ENCODE data around the gene ITGB1. TPM values are rescaled to one million over a fixed set of nuclear protein-coding genes. Genes with fewer than 3 reads are reported as not detected.
"Not testable (repeated sequence)": the region's sequence is repeated elsewhere in the genome, so short reads cannot be mapped to it uniquely, and the experiment has no call there.

The ITGB1 gene
- total RNA-seq, 2 donors from 2014 or later, result 392 to 428 TPM

GRCh38 chr10:32930036-32930435 lies 28.0 kb downstream of the ITGB1 start:
- Mint-ChIP-seq H3K36me3 (ENCODE audit: low read depth) (peaks cover 20% of the 10 kb centered on the region), H3K27me3 (no peaks in the 10 kb centered on the region), H3K4me1 (peaks cover 34% of the 10 kb centered on the region), H3K4me3 (no peak overlapping the region), H3K27ac (peak overlapping the region; percentile 73)
- H3K9me3 ChIP-seq (ENCODE audit: control insufficient read depth, low read length, poor library complexity, severe bottlenecking), result peaks cover 5% of the 10 kb centered on the region
- ATAC-seq, result no peak
- no peak for DNase-seq

GRCh38 chr10:32929634-32930033 lies 28.4 kb downstream of the ITGB1 start:
- peaks cover 5% of the 10 kb centered on the region for H3K9me3 ChIP-seq (ENCODE audit: control insufficient read depth, low read length, poor library complexity, severe bottlenecking)
- Mint-ChIP-seq H3K4me1 (peaks cover 30% of the 10 kb centered on the region), H3K4me3 (no peak overlapping the region), H3K27me3 (no peaks in the 10 kb centered on the region), H3K27ac (peak overlapping the region; percentile 73), H3K36me3 (ENCODE audit: low read depth) (peaks cover 18% of the 10 kb centered on the region)
- DNase-seq (no peak), ATAC-seq (peak; percentile 86)

DNA sequence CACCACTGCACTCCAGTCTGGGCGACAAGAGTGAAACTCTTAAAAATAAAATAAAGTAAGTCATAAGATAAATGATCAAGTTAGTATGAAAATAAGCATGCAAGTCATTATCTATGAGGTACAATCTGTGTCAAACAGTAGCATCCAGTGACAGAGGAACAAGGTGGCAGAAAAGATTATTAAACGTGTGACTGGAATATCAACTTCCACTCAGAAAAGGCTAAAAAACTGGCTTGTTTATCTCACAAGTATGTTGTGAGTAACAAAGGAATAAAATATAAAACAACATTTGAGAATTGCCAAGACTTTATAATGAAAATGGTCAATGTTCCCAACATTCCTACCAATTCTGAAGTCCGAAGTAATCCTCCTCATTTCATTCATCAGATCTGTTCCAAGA lies 30.3 kb downstream of the ITGB1 start:
- H3K27ac Mint-ChIP-seq, result peak overlapping the region; percentile 92
- H3K4me1 Mint-ChIP-seq, result peaks cover 34% of the 10 kb centered on the region
- H3K36me3 Mint-ChIP-seq (ENCODE audit: low read depth), result peaks cover 19% of the 10 kb centered on the region

DNA sequence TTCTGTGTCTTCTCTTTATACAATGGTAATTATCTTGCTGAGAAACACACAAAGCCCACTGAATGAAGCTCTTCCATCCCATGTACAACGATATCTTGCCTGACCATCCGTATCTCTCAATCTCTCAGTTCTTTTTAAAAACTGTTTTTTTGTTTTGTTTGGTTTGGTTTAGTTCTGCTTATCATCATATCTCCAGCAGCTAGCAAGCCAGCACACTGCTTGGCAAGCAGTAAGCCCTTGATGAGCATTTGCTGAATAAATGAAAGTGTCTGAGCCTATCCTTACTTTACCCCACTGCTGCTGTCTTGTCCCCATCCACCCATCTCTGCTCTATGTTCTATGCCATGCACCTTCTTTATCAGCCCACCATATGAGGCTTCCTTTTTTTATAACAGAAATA lies 34.2 kb downstream of the ITGB1 start:
- Mint-ChIP-seq H3K4me3 (peak overlapping the region; percentile 52), H3K27ac (peak overlapping the region; percentile 92), H3K36me3 (ENCODE audit: low read depth) (peaks cover 20% of the 10 kb centered on the region), H3K27me3 (no peaks in the 10 kb centered on the region), H3K4me1 (peaks cover 25% of the 10 kb centered on the region)
- DNase-seq (no peak), ATAC-seq (peak; percentile 42)
- peaks cover 5% of the 10 kb centered on the region for H3K9me3 ChIP-seq (ENCODE audit: control insufficient read depth, low read length, poor library complexity, severe bottlenecking)

More for the DNA sequence above, 30.3 kb downstream of the ITGB1 start:
- Mint-ChIP-seq H3K27me3 (no peaks in the 10 kb centered on the region), H3K4me3 (no peak overlapping the region)
- ATAC-seq (no peak), DNase-seq (no peak)
- H3K9me3 ChIP-seq (ENCODE audit: control insufficient read depth, low read length, poor library complexity, severe bottlenecking), result peaks cover 5% of the 10 kb centered on the region

DNA sequence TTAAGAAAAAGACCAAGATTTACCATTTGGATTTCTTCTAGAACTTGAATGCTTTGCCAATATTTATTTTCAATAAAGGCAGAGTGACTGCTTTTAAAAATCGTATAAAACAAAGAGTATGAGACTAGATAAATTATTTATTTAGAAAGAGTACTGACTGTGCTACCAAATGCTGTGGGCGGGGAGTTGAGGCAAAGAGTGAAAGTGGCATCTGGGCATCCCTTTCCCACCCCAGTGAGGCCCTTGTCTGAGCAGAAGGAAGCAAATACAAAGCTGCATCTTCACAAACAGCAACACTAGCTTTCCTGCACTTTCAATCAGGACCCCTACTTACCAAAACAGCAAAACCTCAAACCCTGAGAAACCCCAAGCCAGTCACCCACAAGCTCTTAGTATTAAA lies 34.9 kb downstream of the ITGB1 start:
- Mint-ChIP-seq H3K36me3 (ENCODE audit: low read depth) (peaks cover 16% of the 10 kb centered on the region), H3K27me3 (no peaks in the 10 kb centered on the region), H3K27ac (peak overlapping the region; percentile 92), H3K4me3 (no peak overlapping the region), H3K4me1 (peaks cover 19% of the 10 kb centered on the region)
- ATAC-seq (no peak), DNase-seq (no peak)
- H3K9me3 ChIP-seq (ENCODE audit: control insufficient read depth, low read length, poor library complexity, severe bottlenecking), result peaks cover 5% of the 10 kb centered on the region

DNA sequence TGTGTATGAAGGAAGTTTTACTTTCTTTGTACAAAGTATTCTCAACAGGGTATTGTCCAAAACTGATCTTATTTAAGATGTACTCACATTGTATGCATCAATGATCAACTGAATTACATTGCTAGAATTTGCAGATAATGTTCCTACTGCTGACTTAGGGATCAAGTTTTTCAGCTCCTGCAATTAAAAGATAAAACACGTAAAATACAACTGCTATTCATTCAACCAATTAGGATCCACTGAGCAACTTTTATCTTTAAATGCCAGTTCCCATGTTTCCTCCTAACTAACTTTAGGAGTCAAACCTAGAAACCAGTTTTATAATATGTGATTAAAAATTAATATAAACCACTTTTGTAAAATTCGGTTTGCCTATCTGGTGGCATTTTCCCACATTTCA lies 35.9 kb downstream of the ITGB1 start:
- Mint-ChIP-seq H3K4me3 (no peak overlapping the region), H3K4me1 (peaks cover 20% of the 10 kb centered on the region), H3K27me3 (no peaks in the 10 kb centered on the region), H3K27ac (no peak overlapping the region), H3K36me3 (ENCODE audit: low read depth) (peaks cover 19% of the 10 kb centered on the region)
- DNase-seq (no peak), ATAC-seq (no peak)
- H3K9me3 ChIP-seq (ENCODE audit: control insufficient read depth, low read length, poor library complexity, severe bottlenecking), result peaks cover 5% of the 10 kb centered on the region

GRCh38 chr10:32917817-32918216 lies 40.2 kb downstream of the ITGB1 start:
- not testable (repeated sequence) for H3K27me3 Mint-ChIP-seq; DNase-seq; H3K27ac Mint-ChIP-seq; ATAC-seq; H3K4me3 Mint-ChIP-seq; H3K9me3 ChIP-seq (ENCODE audit: control insufficient read depth, low read length, poor library complexity, severe bottlenecking)
- Mint-ChIP-seq H3K36me3 (ENCODE audit: low read depth) (peaks cover 34% of the 10 kb centered on the region), H3K4me1 (peaks cover 37% of the 10 kb centered on the region)

GRCh38 chr10:32911285-32912016 lies 46.6 kb downstream of the ITGB1 start:
- H3K9me3 ChIP-seq (ENCODE audit: control insufficient read depth, low read length, poor library complexity, severe bottlenecking), result no peaks in the 10 kb centered on the region
- ATAC-seq (no peak), DNase-seq (no peak)
- Mint-ChIP-seq H3K36me3 (ENCODE audit: low read depth) (peaks cover 29% of the 10 kb centered on the region), H3K27ac (peak overlapping the region; percentile 87), H3K4me3 (no peak overlapping the region), H3K27me3 (no peaks in the 10 kb centered on the region), H3K4me1 (peaks cover 35% of the 10 kb centered on the region)

DNA sequence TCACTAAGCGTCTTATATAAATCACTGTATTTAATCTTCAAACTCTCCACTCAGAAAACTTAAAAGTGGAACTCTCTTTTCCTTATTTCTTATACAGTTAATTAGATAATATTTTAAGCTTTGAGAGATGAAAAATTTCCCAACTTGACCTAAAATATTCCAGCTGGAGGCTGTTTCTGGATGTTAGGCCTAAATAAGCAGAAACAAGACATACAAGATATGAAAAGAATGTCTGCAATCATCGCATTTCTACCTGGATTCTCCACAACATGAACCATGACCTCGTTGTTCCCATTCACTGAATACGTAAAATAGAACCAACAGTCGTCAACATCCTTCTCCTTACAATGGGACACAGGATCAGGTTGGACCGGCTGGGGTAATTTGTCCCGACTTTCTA lies 48.1 kb downstream of the ITGB1 start:
- not testable (repeated sequence) for H3K9me3 ChIP-seq (ENCODE audit: control insufficient read depth, low read length, poor library complexity, severe bottlenecking); DNase-seq; ATAC-seq; H3K4me3 Mint-ChIP-seq; H3K27me3 Mint-ChIP-seq
- Mint-ChIP-seq H3K4me1 (peaks cover 21% of the 10 kb centered on the region), H3K36me3 (ENCODE audit: low read depth) (peaks cover 20% of the 10 kb centered on the region), H3K27ac (peak overlapping the region; percentile 19)

- Mint-ChIP-seq H3K27ac (peak overlapping the region; percentile 19), H3K4me3 (no peak overlapping the region), H3K4me1 (peaks cover 16% of the 10 kb centered on the region), H3K36me3 (ENCODE audit: low read depth) (peaks cover 15% of the 10 kb centered on the region), H3K27me3 (no peaks in the 10 kb centered on the region)
- ATAC-seq (no peak), DNase-seq (no peak)
- no peaks in the 10 kb centered on the region for H3K9me3 ChIP-seq (ENCODE audit: control insufficient read depth, low read length, poor library complexity, severe bottlenecking)
Measured at GRCh38 chr10:32909456-32909855, 48.6 kb downstream of the ITGB1 start.

- peaks cover 5% of the 10 kb centered on the region for H3K36me3 Mint-ChIP-seq (ENCODE audit: low read depth)
- no peak overlapping the region for H3K4me3 Mint-ChIP-seq
- no peaks in the 10 kb centered on the region for H3K9me3 ChIP-seq (ENCODE audit: control insufficient read depth, low read length, poor library complexity, severe bottlenecking)
- H3K27ac Mint-ChIP-seq, result peak overlapping the region; percentile 82
- H3K4me1 Mint-ChIP-seq, result peaks cover 5% of the 10 kb centered on the region
- DNase-seq, result no peak
- no peak for ATAC-seq
- no peaks in the 10 kb centered on the region for H3K27me3 Mint-ChIP-seq
Measured at GRCh38 chr10:32906595-32906994, 51.4 kb downstream of the ITGB1 start.

- Mint-ChIP-seq H3K4me1 (peaks cover 5% of the 10 kb centered on the region), H3K27ac (peak overlapping the region; percentile 82), H3K27me3 (no peaks in the 10 kb centered on the region), H3K4me3 (no peak overlapping the region), H3K36me3 (ENCODE audit: low read depth) (peaks cover 3% of the 10 kb centered on the region)
- no peaks in the 10 kb centered on the region for H3K9me3 ChIP-seq (ENCODE audit: control insufficient read depth, low read length, poor library complexity, severe bottlenecking)
- ATAC-seq (no peak), DNase-seq (no peak)
Measured at GRCh38 chr10:32905466-32905865, 52.6 kb downstream of the ITGB1 start.

DNA sequence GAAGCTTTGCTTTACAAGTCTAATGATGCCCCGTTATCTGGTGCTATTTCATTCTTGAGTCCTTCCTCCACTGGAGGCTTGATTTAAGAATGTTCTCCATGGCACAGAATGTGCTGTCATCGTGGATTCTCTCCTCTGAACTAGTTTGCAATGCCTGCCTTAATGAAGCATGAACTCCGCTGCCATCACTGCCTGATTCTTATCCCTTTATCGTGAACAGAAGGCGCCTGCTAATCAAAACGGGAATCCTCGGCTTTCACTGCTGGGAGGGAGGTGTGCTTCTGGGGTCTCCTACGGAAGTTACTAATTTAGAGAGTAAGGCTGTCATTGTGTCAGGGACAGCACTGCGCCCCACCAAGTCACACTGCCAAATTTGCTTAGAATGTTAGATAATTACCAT lies 56.2 kb downstream of the ITGB1 start:
- no peak for ATAC-seq
- Mint-ChIP-seq H3K4me1 (peaks cover 3% of the 10 kb centered on the region), H3K27ac (no peak overlapping the region), H3K27me3 (no peaks in the 10 kb centered on the region), H3K4me3 (no peak overlapping the region), H3K36me3 (ENCODE audit: low read depth) (peaks cover 6% of the 10 kb centered on the region)
- DNase-seq, result no peak
- H3K9me3 ChIP-seq (ENCODE audit: control insufficient read depth, low read length, poor library complexity, severe bottlenecking), result no peaks in the 10 kb centered on the region

Data from T-helper 17 cell (primary cell).